HCT116 (cell line): ENCODE results near the gene MISFA. TPM values are rescaled to one million over a fixed set of nuclear protein-coding genes. Genes with fewer than 3 reads are reported as not detected.

ENCODE experiments used
- ATAC-seq: fragments of 200-7000 bp; cut with Tn5 transposase; 2 replicates; pipeline ENCODE4 v1.9.1; 2020; ENCODE audit warnings: mild to moderate bottlenecking, moderate library complexity
- BruUV-seq: library from RNA; stranded (reverse); fragments of 400-500 nt; replicated peaks from 2 replicates; lab custom pipeline; 2021; lab: Mats Ljungman, UMichigan
- CTCF ChIA-PET: fragments of 300-600 bp; sonication (Branson Sonifier 250); formaldehyde crosslinking; loops from one replicate; lab custom pipeline; 2021; ENCODE audit warnings: antibody characterized with exemption; lab: Charles Lee
- POLR2A ChIA-PET: fragments of 300-600, 350-600 bp; sonication (Branson Sonifier 250); formaldehyde crosslinking; loops from one replicate; lab custom pipeline; 2021; ENCODE audit warnings: antibody characterized with exemption; lab: Charles Lee
- RAD21 ChIA-PET, 2 experiments: fragments of 300-600 bp; sonication (Branson Sonifier 250); formaldehyde crosslinking; loops; one replicate each; lab custom pipeline; 2023; ENCODE audit warnings: low total read pairs in 2 of 2; ENCODE audit not compliant: uncharacterized antibody in 2 of 2, unreplicated experiment in 2 of 2, low non-redundant PET in 1 of 2; lab: Charles Lee
- DNase-seq: peaks from one replicate; pipeline ENCODE4 v3.0.0-alpha.2; 2010; ENCODE audit warnings: low read depth, low spot score
- H2AFZ ChIP-seq: fragments of 200-600 bp; shearing (Covaris generic), sonication (generic); 2 replicates; pipeline ENCODE4 v1.6.1; 2017; ENCODE audit warnings: low read depth, mixed run types, mixed read lengths, antibody characterized with exemption, low read length; ENCODE audit not compliant: poor library complexity, severe bottlenecking
- H3K27ac ChIP-seq: 2 replicates; pipeline ENCODE4 v1.5.1; 2012; ENCODE audit warnings: low read depth, low read length
- H3K27me3 ChIP-seq: fragments of 200-600 bp; sonication (generic); 2 replicates; pipeline ENCODE4 v1.6.1; 2016; ENCODE audit warnings: mixed run types, low read length, mixed read lengths; ENCODE audit not compliant: insufficient read depth
- H3K36me3 ChIP-seq, 2 experiments: fragments of 200-500 bp in 1 of 2; fragments of 200-600 bp in 1 of 2; sonication (Bioruptor generic) in 1 of 2; sonication (generic) in 1 of 2; 2 replicates each; pipeline versions ENCODE4 v1.5.1 to v1.6.1; 2014 to 2016; ENCODE audit warnings: low read length in 2 of 2, inconsistent platforms in 1 of 2, mixed read lengths in 1 of 2, mixed run types in 1 of 2; ENCODE audit not compliant: insufficient read depth in 2 of 2, control insufficient read depth in 1 of 2
- H3K4me1 ChIP-seq, 2 experiments: fragments of 200-600 bp in 1 of 2; sonication (generic) in 1 of 2; 2 replicates each; pipeline versions ENCODE4 v1.5.1 to v1.6.1; 2012 to 2017; ENCODE audit warnings: low read length in 2 of 2, inconsistent platforms in 1 of 2, mild to moderate bottlenecking in 1 of 2, mixed read lengths in 1 of 2, mixed run types in 1 of 2, moderate library complexity in 1 of 2; ENCODE audit not compliant: insufficient read depth in 2 of 2, control insufficient read depth in 1 of 2
- H3K4me2 ChIP-seq: fragments of 200-600 bp; sonication (generic); 2 replicates; pipeline ENCODE4 v1.6.1; 2017; ENCODE audit warnings: mixed run types, low read length, mixed read lengths
- H3K4me3 ChIP-seq, 2 experiments: fragments of 200-600 bp in 1 of 2; sonication (generic) in 1 of 2; replicated peaks in 1 of 2; 2 replicates each; pipeline ENCODE4 v1.5.1; 2011 to 2016; ENCODE audit warnings: low read length in 2 of 2, control low read depth in 1 of 2, low read depth in 1 of 2, mild to moderate bottlenecking in 1 of 2, mixed read lengths in 1 of 2, mixed run types in 1 of 2
- H3K79me2 ChIP-seq: fragments of 200-600 bp; sonication (generic); 2 replicates; pipeline ENCODE4 v1.6.1; 2017; ENCODE audit warnings: mild to moderate bottlenecking, mixed run types, low read length, moderate library complexity, mixed read lengths; ENCODE audit not compliant: insufficient read depth
- H3K9ac ChIP-seq: fragments of 200-600 bp; sonication (generic); 2 replicates; pipeline ENCODE4 v1.6.1; 2016; ENCODE audit warnings: low read length, mixed read lengths
- H3K9me2 ChIP-seq: fragments of 200-600 bp; sonication (generic), shearing (Covaris generic); 2 replicates; pipeline ENCODE4 v1.6.1; 2017; ENCODE audit warnings: mixed run types, mild to moderate bottlenecking, moderate library complexity; ENCODE audit not compliant: insufficient read depth
- H3K9me3 ChIP-seq, 2 experiments: fragments of 200-500 bp in 1 of 2; fragments of 200-600 bp in 1 of 2; sonication (Bioruptor generic) in 1 of 2; sonication (generic) in 1 of 2; 2 replicates each; pipeline ENCODE4 v1.6.1; 2014 to 2017; ENCODE audit warnings: low read length in 2 of 2, mixed read lengths in 2 of 2, inconsistent platforms in 1 of 2, low read depth in 1 of 2, mild to moderate bottlenecking in 1 of 2, mixed run types in 1 of 2, moderate library complexity in 1 of 2; ENCODE audit not compliant: control insufficient read depth in 1 of 2, insufficient read depth in 1 of 2
- H4K20me1 ChIP-seq: fragments of 200-600 bp; sonication (generic), shearing (Covaris generic); 2 replicates; pipeline ENCODE4 v1.6.1; 2017; ENCODE audit warnings: mixed run types, mild to moderate bottlenecking, moderate library complexity; ENCODE audit not compliant: insufficient read depth
- CEBPB ChIP-seq: IDR thresholded peaks from 2 replicates; pipeline ENCODE4 v1.6.1; 2012; ENCODE audit warnings: low read depth
- EZH2phosphoT487 ChIP-seq: fragments of 200-600 bp; IDR thresholded peaks from 2 replicates; pipeline ENCODE4 v1.6.1; 2018; ENCODE audit warnings: antibody characterized with exemption, borderline replicate concordance
- POLR2A ChIP-seq: IDR thresholded peaks from 2 replicates; pipeline ENCODE4 v1.7.0; 2011; ENCODE audit warnings: borderline replicate concordance; ENCODE audit not compliant: insufficient read depth, insufficient read length; ENCODE audit errors: extremely low read depth
- RAD21 ChIP-seq: IDR thresholded peaks from 2 replicates; pipeline ENCODE4 v1.6.1; 2012; ENCODE audit warnings: low read depth, mild to moderate bottlenecking
- SIN3A ChIP-seq: IDR thresholded peaks from 2 replicates; pipeline ENCODE4 v1.6.1; 2012; ENCODE audit warnings: low read depth
- TCF7L2 ChIP-seq: IDR thresholded peaks from 2 replicates; pipeline ENCODE4 v1.7.0; 2011; ENCODE audit warnings: borderline replicate concordance, inconsistent platforms; ENCODE audit not compliant: insufficient read depth, insufficient read length; ENCODE audit errors: extremely low read depth
- intact Hi-C: fragments of 100-400 bp; cut with micrococcal nuclease; formaldehyde crosslinking; loops from 2 replicates; pipeline ENCODE4 v1.10.0; 2022
- total RNA-seq: library from RNA; stranded (reverse); gene quantifications from one replicate; pipeline ENCODE4 v1.2.1, GENCODE V29; 2021; ENCODE audit not compliant: unreplicated experiment
- TF ChIP-seq, protein P1 (sequence below): IDR thresholded peaks from 2 replicates; pipeline ENCODE4 v1.6.1; 2012; ENCODE audit warnings: low read depth

The MISFA gene
- total RNA-seq, 1 experiment from 2014 or later, result 3.2 TPM

GRCh38 chr11:18563090-18563730, 36.4 kb upstream of the MISFA start:
- H2AFZ ChIP-seq, result no peak overlapping the region
- H3K4me1 ChIP-seq, result no peaks in the 10 kb centered on the region
- ChIA-PET RAD21 (no interaction called here), CTCF (no interaction called here), POLR2A (no interaction called here)
- no TSS peak for BruUV-seq
- no peak overlapping the region for H3K27ac ChIP-seq
- no peak for TF ChIP-seq RAD21
- no peak for TF ChIP-seq TCF7L2
- DNase-seq (no peak), ATAC-seq (no peak)
- intact Hi-C loops, result no loop called here
- no peak overlapping the region for H3K4me2 ChIP-seq
- peaks cover 3 to 5% of the 10 kb centered on the region in 2 experiments for H3K36me3 ChIP-seq
- no peak overlapping the region for H3K9ac ChIP-seq
- H3K79me2 ChIP-seq, result no peaks in the 10 kb centered on the region
- H3K27me3 ChIP-seq, result no peaks in the 10 kb centered on the region
- no peaks in the 10 kb centered on the region for H4K20me1 ChIP-seq
- no peaks in the 10 kb centered on the region for H3K9me2 ChIP-seq
- H3K4me3 ChIP-seq, result no peak overlapping the region
- H3K9me3 ChIP-seq, result no peaks in the 10 kb centered on the region

DNA sequence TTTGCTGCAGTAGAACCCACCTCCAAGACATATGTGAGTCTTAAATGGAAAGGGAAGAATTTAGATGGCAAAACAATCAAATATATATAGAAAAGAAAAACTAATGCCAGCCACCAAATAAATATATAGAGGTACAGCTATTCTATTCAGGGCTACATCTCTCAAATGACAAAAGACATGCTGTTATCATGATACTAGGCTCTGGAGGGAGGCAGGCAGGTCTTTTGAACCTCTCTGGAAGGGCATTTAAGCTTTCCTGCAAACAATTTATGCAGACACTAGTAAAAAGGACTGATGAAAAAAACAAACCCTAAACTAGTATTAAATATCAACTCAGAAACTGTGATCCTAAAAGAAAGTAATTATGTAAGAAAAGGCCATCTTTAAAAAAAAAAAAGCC, 35.4 kb upstream of the MISFA start:
- Histone ChIP-seq H4K20me1 (no peaks in the 10 kb centered on the region), H3K79me2 (no peaks in the 10 kb centered on the region), H2AFZ (no peak overlapping the region), H3K36me3 (peaks cover 3 to 5% of the 10 kb centered on the region in 2 experiments)
- no TSS peak for BruUV-seq
- DNase-seq, result no peak
- TF ChIP-seq EZH2phosphoT487, result no peak
- TF ChIP-seq, protein P1, sequence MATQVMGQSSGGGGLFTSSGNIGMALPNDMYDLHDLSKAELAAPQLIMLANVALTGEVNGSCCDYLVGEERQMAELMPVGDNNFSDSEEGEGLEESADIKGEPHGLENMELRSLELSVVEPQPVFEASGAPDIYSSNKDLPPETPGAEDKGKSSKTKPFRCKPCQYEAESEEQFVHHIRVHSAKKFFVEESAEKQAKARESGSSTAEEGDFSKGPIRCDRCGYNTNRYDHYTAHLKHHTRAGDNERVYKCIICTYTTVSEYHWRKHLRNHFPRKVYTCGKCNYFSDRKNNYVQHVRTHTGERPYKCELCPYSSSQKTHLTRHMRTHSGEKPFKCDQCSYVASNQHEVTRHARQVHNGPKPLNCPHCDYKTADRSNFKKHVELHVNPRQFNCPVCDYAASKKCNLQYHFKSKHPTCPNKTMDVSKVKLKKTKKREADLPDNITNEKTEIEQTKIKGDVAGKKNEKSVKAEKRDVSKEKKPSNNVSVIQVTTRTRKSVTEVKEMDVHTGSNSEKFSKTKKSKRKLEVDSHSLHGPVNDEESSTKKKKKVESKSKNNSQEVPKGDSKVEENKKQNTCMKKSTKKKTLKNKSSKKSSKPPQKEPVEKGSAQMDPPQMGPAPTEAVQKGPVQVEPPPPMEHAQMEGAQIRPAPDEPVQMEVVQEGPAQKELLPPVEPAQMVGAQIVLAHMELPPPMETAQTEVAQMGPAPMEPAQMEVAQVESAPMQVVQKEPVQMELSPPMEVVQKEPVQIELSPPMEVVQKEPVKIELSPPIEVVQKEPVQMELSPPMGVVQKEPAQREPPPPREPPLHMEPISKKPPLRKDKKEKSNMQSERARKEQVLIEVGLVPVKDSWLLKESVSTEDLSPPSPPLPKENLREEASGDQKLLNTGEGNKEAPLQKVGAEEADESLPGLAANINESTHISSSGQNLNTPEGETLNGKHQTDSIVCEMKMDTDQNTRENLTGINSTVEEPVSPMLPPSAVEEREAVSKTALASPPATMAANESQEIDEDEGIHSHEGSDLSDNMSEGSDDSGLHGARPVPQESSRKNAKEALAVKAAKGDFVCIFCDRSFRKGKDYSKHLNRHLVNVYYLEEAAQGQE, result no peak
- no peak for TF ChIP-seq SIN3A
- no peak for TF ChIP-seq POLR2A
- no peak for TF ChIP-seq CEBPB
- TF ChIP-seq, all 23 proteins: peak for 0
- Histone ChIP-seq H3K4me1 (no peaks in the 10 kb centered on the region), H3K4me2 (no peak overlapping the region), H3K4me3 (no peak overlapping the region), H3K27me3 (no peaks in the 10 kb centered on the region), H3K27ac (no peak overlapping the region), H3K9me2 (no peaks in the 10 kb centered on the region), H3K9ac (no peak overlapping the region), H3K9me3 (no peaks in the 10 kb centered on the region)
- no peak for ATAC-seq
- ChIA-PET POLR2A (no interaction called here), CTCF (interaction anchor here (1.2 kb wide), 1 partner anchor 320 kb away, joined by 6 read pairs; no protein-coding TSS in a partner anchor), RAD21 (no interaction called here)
- intact Hi-C loops, result no loop called here
